ENCODE results near the gene PSMD2. TPM values are rescaled to one million over a fixed set of nuclear protein-coding genes. Genes with fewer than 3 reads are reported as not detected.

PSMD2 gene
- polyA plus RNA-seq, 3 donors: 225 to 235 (median 234) TPM

DNA sequence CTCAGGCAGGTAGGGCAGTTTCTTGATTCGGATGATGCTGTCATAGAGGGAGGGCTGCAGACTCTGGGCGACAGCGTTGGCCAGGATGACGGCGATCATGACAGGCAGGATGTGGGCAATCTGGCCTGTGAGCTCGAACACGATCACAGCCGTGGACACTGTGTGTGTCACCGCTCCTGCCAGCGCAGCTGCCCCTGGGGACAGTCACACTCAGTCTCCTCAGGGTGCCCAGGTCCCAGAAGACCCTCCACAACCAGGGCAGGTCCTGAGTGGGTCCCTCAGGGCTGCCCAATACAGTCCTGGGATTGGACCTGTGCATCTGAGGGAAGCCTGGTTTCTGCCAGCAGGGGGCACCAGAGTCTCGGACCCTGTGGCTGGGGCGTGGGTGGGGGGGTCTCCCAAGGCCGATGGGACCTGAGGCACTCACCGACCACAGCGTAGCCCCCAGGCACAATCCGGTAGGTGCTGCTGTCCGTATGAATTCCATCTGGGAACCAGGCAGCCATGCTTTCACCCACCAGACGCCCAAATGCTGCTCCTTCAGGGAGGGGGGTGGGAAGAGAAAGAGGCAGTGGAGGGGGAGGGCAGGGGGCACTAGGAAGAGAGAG is 55.2 kb downstream of the PSMD2 start:
- no peak for DNase-seq (ENCODE audit: low read depth in 3 of 3, low spot score in 2 of 3)

DNA sequence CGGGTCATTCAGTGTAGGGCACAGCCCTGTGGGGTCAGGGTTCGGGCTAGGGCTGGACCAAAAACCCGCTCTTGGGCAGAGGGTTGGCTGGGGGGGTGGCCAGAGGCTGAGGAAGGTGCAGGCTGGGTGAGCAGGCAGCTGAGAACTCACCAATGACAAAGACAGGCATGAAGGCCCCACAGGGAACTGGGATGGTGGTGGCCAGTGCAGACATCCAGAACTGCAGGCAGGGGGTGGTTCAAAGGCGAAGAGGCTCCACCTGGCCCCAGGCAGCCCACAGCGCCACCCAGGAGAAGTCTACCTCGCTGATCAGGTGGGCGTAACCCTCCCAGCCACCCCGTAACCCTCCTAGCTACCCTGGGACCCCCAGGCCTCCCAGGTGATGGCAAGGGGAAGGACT is 55.7 kb downstream of the PSMD2 start:
- no peak for DNase-seq (ENCODE audit: low read depth in 3 of 3, low spot score in 2 of 3)

DNA sequence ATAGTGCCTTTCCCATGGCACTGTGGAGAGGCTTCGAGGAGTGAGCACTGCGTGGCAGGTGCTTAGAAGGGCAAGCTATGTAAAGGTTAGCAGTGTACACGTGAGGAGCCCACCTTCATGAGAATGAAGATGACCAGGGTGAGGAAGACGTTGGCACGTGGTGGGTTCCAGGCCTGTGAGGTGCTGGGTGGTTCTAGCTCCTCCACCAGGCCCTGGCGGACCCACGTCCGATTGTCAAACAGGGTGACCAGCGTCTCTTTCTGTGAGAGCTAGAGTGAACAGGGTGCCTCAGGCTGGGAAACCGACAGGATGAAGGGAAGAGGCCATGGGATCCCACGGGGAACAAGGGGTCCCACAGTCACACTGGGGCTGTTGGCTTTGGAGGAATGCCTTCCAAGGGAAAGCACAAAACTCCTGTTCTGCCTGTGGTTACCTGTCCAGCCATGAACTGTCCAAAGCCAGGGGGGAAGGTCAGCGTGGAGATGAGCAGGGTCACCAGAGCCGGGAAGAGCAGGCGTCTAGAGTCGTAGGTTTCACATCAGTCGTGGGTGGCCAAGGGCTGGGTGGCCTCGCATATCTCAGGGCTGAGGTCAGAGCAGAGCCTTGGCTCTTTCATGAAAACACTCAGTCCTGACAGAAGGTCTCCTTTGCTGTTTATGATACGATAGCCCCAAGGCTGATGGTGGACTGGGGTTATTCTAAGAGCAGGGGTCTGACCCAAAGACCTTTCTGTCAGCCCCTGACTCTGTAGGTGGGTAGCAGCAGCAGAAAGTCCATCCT is 56.4 kb downstream of the PSMD2 start:
- DNase-seq (ENCODE audit: low read depth in 3 of 3, low spot score in 2 of 3): no peak

DNA sequence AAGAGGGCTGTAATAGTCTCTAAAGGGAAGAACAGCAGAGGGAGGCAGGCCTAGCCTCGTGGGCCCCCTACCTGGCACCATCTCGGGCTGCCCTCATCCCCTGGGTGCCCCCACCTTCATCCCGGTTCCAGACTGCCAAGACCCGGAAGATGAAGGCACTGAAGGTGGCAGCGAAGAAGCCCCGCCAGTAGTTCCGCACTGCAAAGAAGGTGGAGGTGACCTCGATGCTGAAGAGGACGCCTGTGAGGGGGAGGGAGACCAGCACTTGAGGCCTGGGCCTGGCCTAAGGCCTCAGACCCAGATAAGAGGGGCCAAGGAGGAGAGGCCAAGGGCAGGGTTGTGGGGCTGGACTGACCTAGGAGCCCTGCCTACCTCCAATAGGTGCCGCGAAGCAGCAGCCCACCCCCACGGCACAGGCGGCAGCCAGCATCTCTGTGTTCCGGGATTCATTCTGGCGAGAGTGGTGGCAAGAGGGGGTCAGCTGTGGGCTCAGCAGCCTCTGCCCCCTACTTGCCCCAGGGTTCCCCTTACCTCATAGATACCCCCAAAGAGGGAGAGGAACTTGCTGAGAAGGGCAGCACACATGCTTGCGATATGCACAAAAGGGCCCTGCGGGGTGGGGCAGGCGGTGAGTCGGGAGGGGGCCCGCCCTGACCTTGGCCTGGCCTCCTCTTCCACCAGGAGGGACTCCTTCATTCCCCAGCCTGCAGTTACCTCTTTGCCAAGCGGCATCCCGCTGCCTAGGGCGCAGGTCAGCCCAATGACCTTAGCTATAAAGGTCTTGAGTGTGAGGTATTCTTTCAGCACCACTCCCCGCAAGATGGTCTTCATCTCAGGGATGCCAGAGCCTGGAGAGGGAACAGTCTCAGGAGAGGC is 58.4 kb downstream of the PSMD2 start:
- DNase-seq (ENCODE audit: low read depth in 3 of 3, low spot score in 2 of 3): no peak

DNA sequence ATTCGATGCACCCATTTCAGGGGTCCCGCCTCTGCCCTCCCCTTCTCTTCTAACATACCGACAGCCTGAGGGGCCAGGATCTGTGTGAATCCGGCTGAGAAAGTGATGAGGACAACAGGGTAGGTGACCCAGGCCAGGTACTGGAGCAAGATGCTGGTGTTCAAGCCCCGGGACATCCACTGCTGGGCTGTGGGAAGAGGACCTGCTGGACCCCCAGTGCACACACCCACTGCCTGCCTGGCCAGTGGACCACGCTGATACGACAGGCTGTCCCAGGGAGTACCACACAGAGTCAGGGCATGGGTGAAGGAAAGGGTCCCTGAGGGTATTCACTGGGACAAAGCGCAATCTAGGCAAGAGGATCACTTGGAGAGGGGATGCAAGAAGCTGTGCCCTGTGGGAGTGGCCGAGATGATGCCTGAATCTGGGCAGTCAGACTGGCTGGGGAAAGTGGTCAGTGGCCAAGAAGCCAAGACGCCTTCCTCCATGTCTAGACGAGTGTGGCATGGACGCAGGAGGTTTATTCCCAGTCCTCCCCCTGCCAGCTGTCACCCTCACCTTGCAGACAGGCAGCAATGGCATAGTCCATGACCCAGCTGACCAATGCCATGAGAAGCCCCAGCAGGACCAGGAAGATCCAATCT is 59.2 kb downstream of the PSMD2 start:
- DNase-seq (ENCODE audit: low read depth in 3 of 3, low spot score in 2 of 3): no peak

Other genes starting within 250 kb of the PSMD2 start
- not detected for gene HTR3C, start 246.2 kb upstream of the PSMD2 start, polyA plus RNA-seq (ENCODE audit: insufficient read length in 3 of 3)
- not detected for gene HTR3E, start 202.2 kb upstream of the PSMD2 start, polyA plus RNA-seq (ENCODE audit: insufficient read length in 3 of 3)
- 10 to 100 TPM; 49.5 to 49.7 (median 49.5) TPM for gene EIF2B5, start 163.9 kb upstream of the PSMD2 start, polyA plus RNA-seq (ENCODE audit: insufficient read length in 3 of 3)
- 10 to 100 TPM; 59.8 to 69.3 (median 61.2) TPM for gene DVL3, start 143.9 kb upstream of the PSMD2 start, polyA plus RNA-seq (ENCODE audit: insufficient read length in 3 of 3)
- gene AP2M1, start 124.4 kb upstream of the PSMD2 start, polyA plus RNA-seq (ENCODE audit: insufficient read length in 3 of 3): 100 to 1,000 TPM; 399 to 438 (median 427) TPM
- gene ABCF3, start 113.0 kb upstream of the PSMD2 start, polyA plus RNA-seq (ENCODE audit: insufficient read length in 3 of 3): 10 to 100 TPM; 55.1 to 59.6 (median 56.2) TPM
- 1 to 10 TPM in 2 of 3 donors, under 1 TPM in 1; 0.92 to 1.3 (median 1.1) TPM for gene VWA5B2, start 69.7 kb upstream of the PSMD2 start, polyA plus RNA-seq (ENCODE audit: insufficient read length in 3 of 3)
- gene ALG3, start 50.3 kb upstream of the PSMD2 start, polyA plus RNA-seq (ENCODE audit: insufficient read length in 3 of 3): 10 to 100 TPM; 27.9 to 34.3 (median 30.8) TPM
- 1 to 10 TPM; 2.0 to 3.0 (median 2.7) TPM for gene EEF1AKMT4, start 49.6 kb upstream of the PSMD2 start, polyA plus RNA-seq (ENCODE audit: insufficient read length in 3 of 3)
- not detected for gene CAMK2N2, start 37.7 kb upstream of the PSMD2 start, polyA plus RNA-seq (ENCODE audit: insufficient read length in 3 of 3)
- under 1 TPM in 1 of 3 donors, not detected in 2; 0.10 TPM for gene ECE2, start 23.2 kb upstream of the PSMD2 start, polyA plus RNA-seq (ENCODE audit: insufficient read length in 3 of 3)
- 100 to 1,000 TPM; 167 to 181 (median 171) TPM for gene EIF4G1, start 15.4 kb downstream of the PSMD2 start, polyA plus RNA-seq (ENCODE audit: insufficient read length in 3 of 3)
- 1 to 10 TPM; 7.7 to 9.8 (median 8.7) TPM for gene FAM131A, start 38.4 kb downstream of the PSMD2 start, polyA plus RNA-seq (ENCODE audit: insufficient read length in 3 of 3)
- gene CLCN2, start 62.4 kb downstream of the PSMD2 start, polyA plus RNA-seq (ENCODE audit: insufficient read length in 3 of 3): 1 to 10 TPM; 7.7 to 9.9 (median 8.1) TPM
- 10 to 100 TPM; 87.1 to 91.3 (median 90.0) TPM for gene POLR2H, start 62.5 kb downstream of the PSMD2 start, polyA plus RNA-seq (ENCODE audit: insufficient read length in 3 of 3)
- 1 to 10 TPM; 2.0 to 3.1 (median 2.4) TPM for gene THPO, start 79.0 kb downstream of the PSMD2 start, polyA plus RNA-seq (ENCODE audit: insufficient read length in 3 of 3)
- 1 to 10 TPM; 8.2 to 9.9 (median 8.9) TPM for gene CHRD, start 80.8 kb downstream of the PSMD2 start, polyA plus RNA-seq (ENCODE audit: insufficient read length in 3 of 3)

All from right renal cortex interstitium (tissue), 3 donors.